ENCODE data around the gene HTRA2.

Gene HTRA2

GRCh38 chr2:74501335-74502071, 28.2 kb upstream of the HTRA2 start:
- DNase-seq, result no peak

- DNase-seq, result no peak
These were observed 27.5 kb upstream of the HTRA2 start for GRCh38 chr2:74502147-74502719.

GRCh38 chr2:74502720-74503505, 26.8 kb upstream of the HTRA2 start:
- DNase-seq, result no peak

GRCh38 chr2:74503506-74504475, 25.9 kb upstream of the HTRA2 start:
- no peak for DNase-seq

GRCh38 chr2:74504591-74504990, 25.1 kb upstream of the HTRA2 start:
- DNase-seq, result no peak

- DNase-seq, result no peak
These were observed 24.1 kb upstream of the HTRA2 start for GRCh38 chr2:74505448-74506246.

- DNase-seq, result peak; percentile 97
These were observed 22.4 kb upstream of the HTRA2 start, which contains the start of gene PCGF1 for GRCh38 chr2:74507145-74507925. Gene PCGF1, minus strand, starts transcription at chr2:74507695. Its CDS starts 27 bp downstream, at chr2:74507668.

- DNase-seq, result no peak
These were observed 21.7 kb upstream of the HTRA2 start for GRCh38 chr2:74507926-74508520.

- no peak for DNase-seq
These were observed 19.5 kb upstream of the HTRA2 start for GRCh38 chr2:74510272-74510671.

- no peak for DNase-seq
These were observed 18.4 kb upstream of the HTRA2 start for GRCh38 chr2:74511104-74511989.

- no peak for DNase-seq
These were observed 16.8 kb upstream of the HTRA2 start for GRCh38 chr2:74512744-74513604.

GRCh38 chr2:74513605-74514367, 15.9 kb upstream of the HTRA2 start:
- DNase-seq, result no peak

- no peak for DNase-seq
These were observed 15.1 kb upstream of the HTRA2 start, which contains the start of gene TLX2 for GRCh38 chr2:74514368-74515270. Gene TLX2, plus strand, starts transcription at chr2:74514450. Its CDS starts 357 bp downstream, at chr2:74514807.

GRCh38 chr2:74515271-74515980, 14.3 kb upstream of the HTRA2 start:
- DNase-seq, result no peak

GRCh38 chr2:74515981-74516633, 13.6 kb upstream of the HTRA2 start:
- no peak for DNase-seq

All from OCI-M1 (cell line).